NCI-H2081 (cell line): ENCODE data around the gene SNCG.

Experiments
- DNase-seq, 2 experiments: peaks; one replicate each; lab custom pipeline; 2025; lab: John Stamatoyannopoulos, UW

The SNCG gene

GRCh38 chr10:86960863-86961434 lies 2.5 kb downstream of the SNCG start:
- no peak for DNase-seq

DNA sequence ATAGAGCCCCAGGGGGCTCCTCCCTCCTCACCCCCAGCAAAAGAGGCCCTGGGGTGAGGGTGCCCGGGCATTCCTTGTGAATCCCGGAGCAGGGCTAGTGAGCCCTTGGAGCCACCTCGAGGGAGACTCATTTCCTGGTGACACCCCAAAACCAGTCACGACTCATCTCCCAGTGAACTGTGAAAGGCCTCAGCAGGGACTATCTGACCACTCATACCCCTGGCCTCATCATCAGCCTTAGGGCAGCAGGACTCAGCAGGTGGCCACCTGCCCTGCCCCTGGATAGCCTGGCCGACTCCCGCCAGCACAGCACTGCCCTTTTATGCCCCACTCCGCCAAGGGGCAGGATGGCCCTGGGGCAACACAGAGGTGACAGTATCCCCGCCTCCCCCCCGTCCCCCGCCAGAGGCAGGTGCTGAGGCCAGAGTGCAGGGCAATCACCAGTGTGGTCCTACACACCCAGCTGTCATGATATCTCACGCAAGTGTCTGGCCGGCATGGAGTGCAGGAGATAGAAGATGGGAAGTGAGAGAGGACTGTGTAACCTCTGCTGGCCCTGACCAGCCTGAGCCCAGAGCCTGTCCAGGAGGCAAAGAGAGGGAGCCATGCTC lies 3.2 kb downstream of the SNCG start:
- no peak for DNase-seq

GRCh38 chr10:86962136-86962980 lies 4.0 kb downstream of the SNCG start:
- DNase-seq, result no peak

- DNase-seq, result no peak
Measured at GRCh38 chr10:86962981-86963310, 4.5 kb downstream of the SNCG start.

GRCh38 chr10:86963341-86963919 lies 5.0 kb downstream of the SNCG start:
- DNase-seq, result no peak

DNA sequence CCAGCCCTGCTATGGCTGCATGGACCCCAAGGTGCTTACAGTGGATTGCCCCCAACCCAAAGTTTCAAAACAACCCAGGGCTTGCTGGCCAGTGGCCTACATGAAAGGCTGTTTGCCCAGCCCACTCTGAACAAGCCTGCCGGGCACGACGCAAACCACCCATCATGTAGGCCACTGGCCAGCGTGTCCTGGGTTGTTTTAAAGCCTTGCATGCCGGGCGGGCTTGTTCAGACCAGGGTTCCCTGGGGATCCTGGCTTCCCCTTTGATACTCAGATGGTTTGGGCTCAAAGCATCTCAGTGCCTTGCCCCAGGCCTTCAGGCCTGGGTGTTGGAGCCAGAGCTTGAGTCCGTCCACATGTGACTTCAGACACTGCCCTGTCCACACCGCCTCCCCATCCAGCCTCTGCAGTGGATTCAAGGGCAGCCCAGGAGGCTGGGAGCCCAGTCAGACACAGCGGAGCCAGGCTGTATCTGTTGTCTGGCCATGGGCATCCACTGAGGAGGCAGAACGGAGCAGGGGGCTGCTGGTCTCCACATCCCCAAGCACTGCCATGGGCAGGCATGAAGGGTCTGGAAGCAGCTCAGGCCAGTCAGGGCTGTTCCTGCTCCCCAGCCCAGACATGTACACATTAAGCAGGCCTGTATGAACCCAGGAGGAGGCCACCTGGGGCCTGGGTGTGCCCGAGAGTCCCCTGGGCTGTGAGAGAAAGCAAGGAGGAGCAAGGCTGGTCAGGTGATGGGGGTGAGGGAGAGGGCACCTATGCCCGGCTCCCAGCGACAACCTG lies 5.9 kb downstream of the SNCG start:
- DNase-seq, result no peak

- DNase-seq, result no peak
Measured at GRCh38 chr10:86964847-86965190, 6.4 kb downstream of the SNCG start.

DNA sequence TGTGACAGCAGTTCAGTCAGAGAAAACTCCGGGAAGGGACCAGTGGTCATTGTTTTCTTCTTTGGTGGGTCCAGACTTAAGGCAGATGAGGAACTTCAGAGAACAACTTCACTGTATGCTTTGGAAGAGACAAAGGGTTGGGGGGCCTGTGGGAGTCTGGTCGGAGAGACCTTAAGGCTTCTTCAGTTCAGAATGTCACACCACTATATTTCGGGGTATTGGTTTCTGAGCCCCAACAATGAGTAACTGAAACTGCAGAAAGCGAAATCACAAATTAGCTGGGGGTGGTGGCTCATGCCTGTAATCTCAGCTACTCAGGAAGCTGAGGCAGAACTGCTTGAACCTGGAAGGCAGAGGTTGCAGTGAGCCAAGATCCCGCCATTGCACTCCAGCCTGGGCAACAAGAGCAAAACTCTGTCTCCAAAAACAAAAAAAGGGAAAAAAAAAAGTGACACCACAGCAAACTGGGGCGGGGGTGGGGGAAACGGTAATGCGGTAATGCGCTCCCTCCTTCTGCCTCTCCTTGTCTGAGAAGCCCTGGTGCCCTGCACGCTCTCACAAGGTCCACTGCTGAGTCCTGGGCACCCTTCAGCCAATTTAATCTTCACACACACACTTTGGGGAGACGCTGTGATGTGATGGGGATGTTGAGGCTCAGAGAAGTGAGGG lies 7.7 kb downstream of the SNCG start:
- DNase-seq, result no peak

DNA sequence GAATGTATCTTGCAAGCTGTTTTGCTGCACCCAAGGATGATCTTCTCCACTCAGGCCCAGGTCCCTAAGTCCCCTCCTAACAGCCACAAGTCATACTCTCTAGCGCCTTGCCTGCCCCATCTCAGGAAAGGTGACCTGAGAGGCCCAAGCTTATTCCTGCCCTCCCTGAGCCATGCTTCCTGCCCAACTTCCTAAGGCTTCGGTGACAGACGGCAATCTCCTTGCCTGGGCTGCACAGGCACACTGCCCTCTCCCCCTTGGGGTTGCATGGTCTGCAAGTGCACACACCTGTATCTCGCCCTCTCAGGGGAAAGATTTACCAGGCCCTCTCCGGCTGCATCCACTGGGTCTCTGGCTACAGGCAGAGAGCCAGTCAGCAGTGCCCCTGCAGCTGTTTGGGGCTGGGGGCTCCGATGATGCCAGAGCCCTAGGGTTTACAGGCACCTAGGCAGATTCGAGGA lies 9.1 kb downstream of the SNCG start:
- DNase-seq, result no peak

GRCh38 chr10:86968271-86968993 lies 10.0 kb downstream of the SNCG start, which contains the start of gene ADIRF:
Gene ADIRF, plus strand, starts transcription at chr10:86968482. Its CDS starts 63 bp downstream, at chr10:86968545.
- DNase-seq, result peak in 1 of 2 experiments; percentile 33

DNA sequence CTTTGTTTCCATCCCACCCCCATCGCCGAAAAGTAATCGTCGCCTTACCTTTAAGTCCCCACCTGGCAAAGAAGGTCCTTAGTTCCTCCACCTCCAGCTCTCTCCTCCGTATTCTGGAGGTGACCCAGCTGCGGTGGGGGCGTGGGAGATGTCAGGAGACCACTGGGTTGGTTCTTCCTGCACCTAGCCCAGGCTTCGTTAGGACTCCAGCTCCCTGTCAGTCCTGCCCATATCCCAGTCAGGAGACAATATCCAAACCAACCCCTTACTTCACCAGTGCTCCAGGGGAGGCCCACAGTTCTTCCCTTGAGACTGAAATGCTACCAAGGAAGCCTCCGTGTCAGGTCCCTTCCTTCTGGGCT lies 10.6 kb downstream of the SNCG start:
- no peak for DNase-seq

GRCh38 chr10:86969421-86970041 lies 11.1 kb downstream of the SNCG start:
- DNase-seq, result no peak

DNA sequence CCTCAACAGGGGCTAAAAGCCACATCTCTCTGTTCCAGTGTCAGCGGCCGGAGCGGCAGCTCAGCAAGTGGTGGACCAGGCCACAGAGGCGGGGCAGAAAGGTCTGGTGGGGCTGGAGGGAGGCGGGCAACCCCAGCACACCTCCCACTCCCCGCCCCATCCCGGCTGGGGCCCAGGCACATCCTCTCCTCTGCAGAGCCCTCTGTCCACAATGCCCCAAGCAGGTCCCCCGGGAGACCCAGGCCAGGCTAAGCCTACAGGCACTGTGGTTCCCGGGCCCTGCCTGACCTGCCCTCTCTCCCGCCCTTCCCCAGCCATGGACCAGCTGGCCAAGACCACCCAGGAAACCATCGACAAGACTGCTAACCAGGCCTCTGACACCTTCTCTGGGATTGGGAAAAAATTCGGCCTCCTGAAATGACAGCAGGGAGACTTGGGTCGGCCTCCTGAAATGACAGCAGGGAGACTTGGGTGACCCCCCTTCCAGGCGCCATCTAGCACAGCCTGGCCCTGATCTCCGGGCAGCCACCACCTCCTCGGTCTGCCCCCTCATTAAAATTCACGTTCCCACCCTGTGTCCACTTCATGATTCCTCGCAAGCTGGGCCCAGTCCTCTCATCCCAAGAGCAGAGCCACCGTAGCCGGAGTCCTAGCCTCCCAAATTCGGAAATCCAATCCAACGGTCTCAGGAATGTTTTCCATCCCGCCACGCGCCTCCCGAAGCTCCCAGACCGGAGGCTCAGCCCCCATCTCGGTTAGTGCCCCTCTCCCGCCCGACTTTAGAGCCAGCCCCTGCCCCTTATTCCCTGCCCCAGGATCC lies 12.0 kb downstream of the SNCG start:
- DNase-seq, result no peak

- DNase-seq, result no peak
Measured at GRCh38 chr10:86970982-86971231, 12.5 kb downstream of the SNCG start.

DNA sequence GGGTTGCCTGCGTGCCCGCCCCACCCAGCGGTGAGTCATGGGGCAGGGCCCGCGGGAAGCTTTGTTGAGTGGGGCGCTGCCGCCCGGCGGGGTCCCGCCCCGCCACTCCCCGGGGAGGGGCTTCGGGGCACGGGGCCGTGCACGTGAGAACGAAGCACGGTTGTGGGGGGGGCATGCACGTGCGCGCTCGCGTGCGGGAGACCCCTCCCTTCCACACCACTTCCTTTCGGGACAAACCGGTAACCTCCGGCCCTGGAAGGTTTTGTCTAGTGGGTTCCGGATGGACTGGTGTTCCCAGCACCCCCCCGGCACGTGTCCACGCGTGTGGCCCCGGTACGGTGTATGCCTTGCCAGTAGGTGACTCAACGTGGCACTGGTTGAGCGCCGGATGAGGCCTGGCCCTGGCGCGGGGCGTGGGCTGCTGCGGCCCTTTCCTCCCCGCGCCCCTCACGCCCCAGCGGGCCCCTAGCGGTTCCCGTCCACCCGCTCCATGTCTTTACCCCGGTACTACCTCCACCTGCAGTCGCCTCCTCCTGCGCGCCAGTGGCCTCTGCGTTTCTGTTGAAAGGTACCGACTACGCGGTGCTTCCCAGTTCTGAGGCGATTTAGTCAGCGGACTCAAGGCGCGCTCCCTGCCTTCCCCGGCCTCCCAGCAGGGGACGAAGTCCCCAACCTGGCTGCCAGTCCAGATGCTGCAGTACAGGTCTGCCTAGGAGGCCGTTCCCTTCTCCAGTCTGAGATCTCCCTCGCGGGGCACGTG lies 13.0 kb downstream of the SNCG start:
- no peak for DNase-seq

DNA sequence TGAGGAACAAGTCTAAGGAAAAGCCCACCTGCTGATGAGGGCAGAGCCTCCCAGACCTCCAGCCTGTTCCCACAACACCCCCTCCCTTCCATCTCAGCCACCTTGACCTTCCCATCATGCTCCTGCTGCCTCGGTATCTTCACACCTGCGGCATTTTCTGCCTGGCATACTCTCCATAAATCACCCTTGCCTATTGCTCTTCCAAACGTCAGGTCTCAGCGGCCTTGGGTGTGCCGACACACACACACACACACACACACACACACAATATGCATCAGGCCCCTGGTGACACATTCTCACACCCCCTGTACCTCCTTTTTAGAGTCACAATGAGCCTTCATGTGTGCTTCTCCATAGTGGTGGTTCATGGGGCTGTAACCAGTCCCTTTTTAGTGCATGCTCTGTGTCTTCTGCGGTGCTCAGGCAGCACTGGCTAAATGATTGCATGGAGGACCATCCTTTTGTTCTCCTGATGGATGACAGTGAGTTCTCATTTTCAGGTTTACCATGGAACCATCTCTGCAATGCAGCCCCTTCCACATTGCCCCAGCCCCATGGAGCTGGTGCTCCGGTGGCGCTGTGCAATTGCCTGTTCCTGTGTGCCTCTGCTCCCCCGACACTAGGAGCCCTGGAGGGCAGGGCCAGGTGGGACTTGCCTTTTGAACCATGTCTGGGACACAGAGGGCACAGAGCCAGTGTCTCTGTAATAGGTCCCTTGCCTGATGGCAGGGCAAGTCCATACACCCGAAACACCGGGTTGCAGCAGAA lies 14.4 kb downstream of the SNCG start:
- DNase-seq, result no peak

DNA sequence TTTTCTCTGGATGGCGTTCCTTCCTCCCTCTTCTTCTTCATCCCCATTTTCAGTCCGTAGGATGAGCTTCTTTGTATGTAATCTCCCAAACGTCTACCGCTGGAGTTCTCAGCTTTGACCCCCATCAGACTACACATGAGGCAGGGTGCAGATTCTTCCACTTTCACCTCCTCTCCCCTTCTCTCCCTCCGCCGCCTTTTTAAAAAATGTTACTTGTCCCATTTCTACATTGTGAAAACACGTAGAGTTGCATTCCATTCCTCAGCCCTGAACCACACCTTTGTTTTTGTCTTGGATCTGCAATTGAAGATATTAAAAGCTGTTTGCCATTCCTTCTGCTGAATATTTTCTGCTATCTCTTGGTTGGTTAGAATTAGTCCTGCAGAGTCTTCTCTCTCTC lies 16.1 kb downstream of the SNCG start:
- DNase-seq, result no peak

DNA sequence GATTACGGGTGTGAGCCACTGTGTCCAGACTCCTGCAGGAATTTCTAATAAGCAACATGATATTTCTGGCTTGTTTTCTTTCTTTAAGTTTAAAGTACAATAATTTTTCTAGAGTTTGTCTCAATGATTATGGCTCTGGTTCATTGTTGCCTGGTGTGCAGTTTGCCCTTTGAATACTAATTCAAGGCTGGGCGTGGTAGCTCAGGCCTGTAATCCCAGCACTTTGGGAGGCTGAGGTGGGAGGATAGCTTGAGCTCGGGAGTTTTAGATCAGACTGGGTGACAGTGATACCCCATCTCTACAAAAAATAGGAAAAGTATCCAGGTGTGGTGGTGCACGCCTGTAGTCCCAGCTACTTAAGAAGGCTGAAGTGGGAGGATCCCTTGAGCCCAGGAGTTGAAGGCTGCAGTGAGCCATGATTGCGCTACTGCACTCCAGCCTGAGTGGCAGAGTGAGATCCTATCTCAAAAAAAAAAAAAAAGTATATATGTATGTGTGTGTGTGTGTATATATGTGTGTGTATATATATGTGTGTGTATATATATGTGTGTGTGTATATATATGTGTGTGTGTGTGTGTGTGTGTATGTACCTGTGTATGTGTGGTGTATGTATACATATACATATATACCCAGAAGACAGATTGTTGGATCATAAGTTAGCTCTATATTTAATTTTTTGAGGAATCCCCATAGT lies 18.1 kb downstream of the SNCG start:
- no peak for DNase-seq
